Left lung (tissue), 10 donors: ENCODE results near the gene OR56A1. TPM values are rescaled to one million over a fixed set of nuclear protein-coding genes. Genes with fewer than 3 reads are reported as not detected.

Experiments
- ATAC-seq: fragments of 200-7000 bp; cut with Tn5 transposase; one replicate; pipeline ENCODE4 v1.9.1; 2020; ENCODE audit warnings: moderate library complexity
- DNase-seq, 4 donors: peaks; one replicate each; pipeline ENCODE4 v3.0.0-alpha.2; 2013 to 2020
- H3K27ac ChIP-seq, 2 donors: fragments of 200-600 bp; sonication (generic) in 1 of 2; one replicate each; pipeline versions ENCODE4 v1.5.0 to v1.8.0; 2020 to 2021
- H3K27me3 ChIP-seq, 2 donors: fragments of 200-600 bp; sonication (generic) in 1 of 2; one replicate each; pipeline versions ENCODE4 v1.5.0 to v1.8.0; 2020 to 2021
- H3K36me3 ChIP-seq, 2 donors: fragments of 200-600 bp; sonication (generic) in 1 of 2; one replicate each; pipeline versions ENCODE4 v1.5.0 to v1.8.0; 2020 to 2021
- H3K4me1 ChIP-seq, 2 donors: fragments of 200-600 bp; one replicate each; pipeline ENCODE4 v1.8.0; 2021
- H3K4me3 ChIP-seq, 2 donors: fragments of 200-600 bp; sonication (generic) in 1 of 2; one replicate each; pipeline versions ENCODE4 v1.5.0 to v1.8.0; 2020 to 2021; ENCODE audit warnings: mild to moderate bottlenecking in 1 of 2
- H3K9me3 ChIP-seq, 2 donors: fragments of 200-600 bp; sonication (generic) in 1 of 2; one replicate each; pipeline versions ENCODE4 v1.5.0 to v1.8.0; 2020 to 2021
- intact Hi-C, 2 donors: fragments of 100-400 bp; cut with DNase I; formaldehyde crosslinking; loops; one replicate each; pipeline versions ENCODE4 v1.11.2 to v1.14.2; 2022
- polyA plus RNA-seq, 6 donors: library from polyadenylated mRNA; unstranded; fragments of 120-200 nt; gene quantifications; one replicate each; pipeline ENCODE4 v1.2.1, GENCODE V29; 2013; ENCODE audit not compliant: insufficient read length in 6 of 6
- total RNA-seq, 2 donors: library from RNA; stranded (reverse); fragmentation: NEBNext Ultra II Directional; extraction: Animal tissue kit (Norgen Biotek cat#: 25700); gene quantifications; one replicate each; pipeline ENCODE4 v1.2.1, GENCODE V29; 2021
- TF ChIP-seq, protein P1 (sequence below), 2 donors: fragments of 200-600 bp; sonication (generic) in 1 of 2; IDR thresholded peaks; one replicate each; pipeline versions ENCODE4 v1.5.0 to v1.8.0; 2021; ENCODE audit warnings: antibody characterized with exemption in 2 of 2
- donor health status: DM: no; HTN: yes; CAD: no.
- donor health status: DM: no; HTN: no; CAD: no.

OR56A1 gene
- total and polyA plus RNA-seq, 8 donors: 0.03 TPM; not detected in 7

DNA sequence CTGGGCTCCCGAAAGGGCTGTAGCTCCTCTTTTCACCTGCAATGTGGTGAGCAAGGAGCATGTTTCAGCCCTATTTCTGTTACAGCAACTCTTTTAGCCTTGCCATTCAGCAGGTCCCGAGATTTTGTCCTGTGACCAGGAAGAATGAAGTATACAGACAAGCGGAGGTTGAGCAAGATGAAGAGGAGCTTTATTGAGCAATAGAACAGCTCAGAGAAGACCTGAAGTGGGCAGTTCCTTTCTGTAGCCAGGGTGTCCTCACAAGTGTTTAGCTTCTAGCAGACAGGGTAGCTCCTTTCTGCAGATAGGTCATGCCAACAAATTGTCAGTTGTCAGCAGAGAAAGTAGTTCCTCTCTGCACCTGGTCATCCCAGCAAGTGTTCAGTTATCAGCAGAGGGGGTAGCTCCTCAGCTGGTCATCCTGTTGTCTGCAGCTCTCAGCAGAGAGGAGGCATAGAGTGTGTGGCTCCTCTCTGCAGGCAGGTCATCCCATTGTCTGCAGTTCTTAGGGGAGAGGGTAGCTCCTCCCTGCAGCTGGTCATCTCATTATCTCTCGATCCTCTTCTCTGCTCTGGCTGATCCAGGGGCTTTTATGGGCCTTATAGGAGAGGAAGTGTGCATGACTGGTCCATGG lies 18.4 kb downstream of the OR56A1 start:
- Histone ChIP-seq H3K36me3 (no peaks in the 10 kb centered on the region), H3K4me3 (no peak overlapping the region), H3K27me3 (no peaks in the 10 kb centered on the region), H3K9me3 (peaks cover 0 to 12% of the 10 kb centered on the region in 2 donors), H3K27ac (peak overlapping the region in 1 of 2 donors; percentile 19), H3K4me1 (no peaks in the 10 kb centered on the region)
- ATAC-seq (no peak), DNase-seq (no peak)
- intact Hi-C loops: no loop called here
- TF ChIP-seq, protein P1, sequence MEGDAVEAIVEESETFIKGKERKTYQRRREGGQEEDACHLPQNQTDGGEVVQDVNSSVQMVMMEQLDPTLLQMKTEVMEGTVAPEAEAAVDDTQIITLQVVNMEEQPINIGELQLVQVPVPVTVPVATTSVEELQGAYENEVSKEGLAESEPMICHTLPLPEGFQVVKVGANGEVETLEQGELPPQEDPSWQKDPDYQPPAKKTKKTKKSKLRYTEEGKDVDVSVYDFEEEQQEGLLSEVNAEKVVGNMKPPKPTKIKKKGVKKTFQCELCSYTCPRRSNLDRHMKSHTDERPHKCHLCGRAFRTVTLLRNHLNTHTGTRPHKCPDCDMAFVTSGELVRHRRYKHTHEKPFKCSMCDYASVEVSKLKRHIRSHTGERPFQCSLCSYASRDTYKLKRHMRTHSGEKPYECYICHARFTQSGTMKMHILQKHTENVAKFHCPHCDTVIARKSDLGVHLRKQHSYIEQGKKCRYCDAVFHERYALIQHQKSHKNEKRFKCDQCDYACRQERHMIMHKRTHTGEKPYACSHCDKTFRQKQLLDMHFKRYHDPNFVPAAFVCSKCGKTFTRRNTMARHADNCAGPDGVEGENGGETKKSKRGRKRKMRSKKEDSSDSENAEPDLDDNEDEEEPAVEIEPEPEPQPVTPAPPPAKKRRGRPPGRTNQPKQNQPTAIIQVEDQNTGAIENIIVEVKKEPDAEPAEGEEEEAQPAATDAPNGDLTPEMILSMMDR (IDR thresholded peaks at IDR 0.05): no peak

DNA sequence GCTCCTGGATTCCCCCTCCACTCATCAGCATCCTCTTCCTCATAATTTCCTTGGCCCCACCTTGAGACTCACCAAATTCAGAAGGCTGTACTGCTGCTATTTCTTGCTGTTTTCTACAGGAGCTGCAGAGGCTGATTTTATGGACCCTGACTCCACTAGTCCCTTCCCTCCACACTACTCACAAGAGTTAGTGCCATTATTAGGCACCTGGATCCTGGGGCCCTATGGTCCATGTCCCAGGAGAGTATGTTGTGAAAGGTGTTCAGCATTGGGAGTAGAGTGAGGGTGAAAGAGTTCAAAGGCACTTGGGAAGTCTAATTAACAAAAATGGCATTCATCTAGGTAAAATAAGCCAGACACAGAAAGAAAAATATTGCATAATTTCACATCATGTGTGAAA lies 23.7 kb downstream of the OR56A1 start, which contains the start of gene OR56A4:
OR56A4 (minus strand) TSS at position 101 of the 400 bp plus-strand sequence. CDS start 3,954 bp downstream, outside the sequence.
- Histone ChIP-seq H3K9me3 (no peaks in the 10 kb centered on the region), H3K27ac (no peak within 1 kb of the TSS), H3K4me3 (no peak within 1 kb of the TSS), H3K4me1 (no peaks in the 10 kb centered on the region), H3K36me3 (no peaks in the 10 kb centered on the region), H3K27me3 (no peaks in the 10 kb centered on the region)
- ATAC-seq (no peak), DNase-seq (no peak)
- intact Hi-C loops: no loop called here
- TF ChIP-seq, protein P1 (IDR thresholded peaks at IDR 0.05): no peak

- no peak for DNase-seq
- H3K9me3 ChIP-seq: no peaks in the 10 kb centered on the region
- no peaks in the 10 kb centered on the region for H3K4me1 ChIP-seq
- no peak overlapping the region for H3K27ac ChIP-seq
- ATAC-seq: no peak
- no peaks in the 10 kb centered on the region for H3K27me3 ChIP-seq
- no peak overlapping the region for H3K4me3 ChIP-seq
- TF ChIP-seq, protein P1 (IDR thresholded peaks at IDR 0.05): no peak
- no peaks in the 10 kb centered on the region for H3K36me3 ChIP-seq
- intact Hi-C loops: no loop called here
Measured at GRCh38 chr11:6006395-6006794, 24.2 kb downstream of the OR56A1 start.

GRCh38 chr11:6002202-6002699 lies 28.3 kb downstream of the OR56A1 start:
- Histone ChIP-seq H3K4me3 (no peak overlapping the region), H3K9me3 (no peaks in the 10 kb centered on the region), H3K27me3 (no peaks in the 10 kb centered on the region), H3K27ac (no peak overlapping the region), H3K4me1 (no peaks in the 10 kb centered on the region), H3K36me3 (no peaks in the 10 kb centered on the region)
- ATAC-seq: no peak
- intact Hi-C loops: no loop called here
- no peak for DNase-seq
- TF ChIP-seq, protein P1 (IDR thresholded peaks at IDR 0.05): no peak

DNA sequence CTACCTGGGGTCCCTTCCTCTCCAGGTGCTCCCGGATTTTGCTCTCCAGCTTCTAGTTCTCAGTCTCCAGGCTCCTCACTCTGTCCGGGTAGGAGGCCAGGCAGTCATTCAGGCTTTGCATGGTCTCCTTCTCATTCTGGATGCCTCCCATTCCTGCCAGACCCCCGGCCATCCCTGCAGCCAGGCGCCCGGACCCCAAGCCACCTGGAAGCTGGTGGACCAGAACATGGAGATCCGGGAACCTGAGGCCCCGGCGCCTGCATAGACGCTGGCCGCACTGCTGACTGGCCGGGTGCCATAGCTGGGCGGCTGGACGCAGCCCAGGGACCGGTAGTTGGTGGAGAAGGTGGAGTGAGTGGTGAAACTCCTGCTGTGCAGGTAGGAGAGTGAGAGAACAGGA lies 35.8 kb downstream of the OR56A1 start:
- Histone ChIP-seq H3K4me3 (no peak overlapping the region), H3K27ac (no peak overlapping the region), H3K27me3 (no peaks in the 10 kb centered on the region), H3K9me3 (no peaks in the 10 kb centered on the region), H3K4me1 (no peaks in the 10 kb centered on the region), H3K36me3 (no peaks in the 10 kb centered on the region)
- TF ChIP-seq, protein P1 (IDR thresholded peaks at IDR 0.05): no peak
- DNase-seq: peak in 1 of 4 donors; percentile 65
- intact Hi-C loops: no loop called here
- ATAC-seq: no peak
